Measurements from ENCODE around the gene L2HGDH. TPM values are rescaled to one million over a fixed set of nuclear protein-coding genes. Genes with fewer than 3 reads are reported as not detected.

L2HGDH gene
- total RNA-seq, 1 donor: 3.6 TPM

GRCh38 chr14:50254248-50254647, 57.8 kb downstream of the L2HGDH start:
- Histone ChIP-seq H4K20me1 (ENCODE audit: insufficient read depth, low read length) (no peaks in the 10 kb centered on the region), H3K9me3 (ENCODE audit: low read depth, low read length) (no peaks in the 10 kb centered on the region), H3K4me1 (ENCODE audit: insufficient read depth, low read length) (no peaks in the 10 kb centered on the region), H2AFZ (ENCODE audit: low read length) (no peak overlapping the region), H3K36me3 (ENCODE audit: insufficient read depth, low read length) (no peaks in the 10 kb centered on the region), H3K4me2 (ENCODE audit: insufficient read depth, low read length) (no peak overlapping the region), H3K27me3 (ENCODE audit: insufficient read depth, low read length) (no peaks in the 10 kb centered on the region), H3K27ac (ENCODE audit: low read depth, low read length) (no peak overlapping the region), H3K4me3 (ENCODE audit: insufficient read depth, low read length) (no peak overlapping the region), H3K79me2 (ENCODE audit: insufficient read depth, low read length) (no peaks in the 10 kb centered on the region)
- DNase-seq (ENCODE audit: insufficient read length, low spot score, missing footprints): no peak
- no peak for TF ChIP-seq CTCF (IDR thresholded peaks at IDR 0.05; ENCODE audit: extremely low read depth, low read depth, low read length)

GRCh38 chr14:50249136-50249775, 62.8 kb downstream of the L2HGDH start:
- no peak overlapping the region for H3K4me3 ChIP-seq (ENCODE audit: insufficient read depth, low read length)
- no peak overlapping the region for H3K4me2 ChIP-seq (ENCODE audit: insufficient read depth, low read length)
- H3K79me2 ChIP-seq (ENCODE audit: insufficient read depth, low read length): no peaks in the 10 kb centered on the region
- no peak for TF ChIP-seq CTCF (IDR thresholded peaks at IDR 0.05; ENCODE audit: extremely low read depth, low read depth, low read length)
- H2AFZ ChIP-seq (ENCODE audit: low read length): no peak overlapping the region
- no peaks in the 10 kb centered on the region for H4K20me1 ChIP-seq (ENCODE audit: insufficient read depth, low read length)
- DNase-seq (ENCODE audit: insufficient read length, low spot score, missing footprints): no peak
- H3K4me1 ChIP-seq (ENCODE audit: insufficient read depth, low read length): no peaks in the 10 kb centered on the region
- no peaks in the 10 kb centered on the region for H3K36me3 ChIP-seq (ENCODE audit: insufficient read depth, low read length)
- H3K9me3 ChIP-seq (ENCODE audit: low read depth, low read length): no peaks in the 10 kb centered on the region
- no peaks in the 10 kb centered on the region for H3K27me3 ChIP-seq (ENCODE audit: insufficient read depth, low read length)
- no peak overlapping the region for H3K27ac ChIP-seq (ENCODE audit: low read depth, low read length)

GRCh38 chr14:50247245-50247644, 64.8 kb downstream of the L2HGDH start:
- Histone ChIP-seq H4K20me1 (ENCODE audit: insufficient read depth, low read length) (no peaks in the 10 kb centered on the region), H3K4me1 (ENCODE audit: insufficient read depth, low read length) (no peaks in the 10 kb centered on the region), H3K27me3 (ENCODE audit: insufficient read depth, low read length) (no peaks in the 10 kb centered on the region), H3K36me3 (ENCODE audit: insufficient read depth, low read length) (no peaks in the 10 kb centered on the region), H3K4me2 (ENCODE audit: insufficient read depth, low read length) (no peak overlapping the region), H3K79me2 (ENCODE audit: insufficient read depth, low read length) (no peaks in the 10 kb centered on the region), H2AFZ (ENCODE audit: low read length) (no peak overlapping the region), H3K27ac (ENCODE audit: low read depth, low read length) (no peak overlapping the region), H3K9me3 (ENCODE audit: low read depth, low read length) (no peaks in the 10 kb centered on the region), H3K4me3 (ENCODE audit: insufficient read depth, low read length) (no peak overlapping the region)
- no peak for DNase-seq (ENCODE audit: insufficient read length, low spot score, missing footprints)
- TF ChIP-seq CTCF (IDR thresholded peaks at IDR 0.05; ENCODE audit: extremely low read depth, low read depth, low read length): no peak

GRCh38 chr14:50242566-50243310, 69.3 kb downstream of the L2HGDH start:
- no peaks in the 10 kb centered on the region for H3K27me3 ChIP-seq (ENCODE audit: insufficient read depth, low read length)
- no peak overlapping the region for H3K4me3 ChIP-seq (ENCODE audit: insufficient read depth, low read length)
- no peak overlapping the region for H3K27ac ChIP-seq (ENCODE audit: low read depth, low read length)
- H3K4me1 ChIP-seq (ENCODE audit: insufficient read depth, low read length): no peaks in the 10 kb centered on the region
- H4K20me1 ChIP-seq (ENCODE audit: insufficient read depth, low read length): no peaks in the 10 kb centered on the region
- no peak overlapping the region for H2AFZ ChIP-seq (ENCODE audit: low read length)
- H3K9me3 ChIP-seq (ENCODE audit: low read depth, low read length): no peaks in the 10 kb centered on the region
- no peak for DNase-seq (ENCODE audit: insufficient read length, low spot score, missing footprints)
- H3K36me3 ChIP-seq (ENCODE audit: insufficient read depth, low read length): no peaks in the 10 kb centered on the region
- no peaks in the 10 kb centered on the region for H3K79me2 ChIP-seq (ENCODE audit: insufficient read depth, low read length)
- no peak for TF ChIP-seq CTCF (IDR thresholded peaks at IDR 0.05; ENCODE audit: extremely low read depth, low read depth, low read length)
- H3K4me2 ChIP-seq (ENCODE audit: insufficient read depth, low read length): no peak overlapping the region
